ENCODE data around the gene STRN3.

Gene STRN3

DNA sequence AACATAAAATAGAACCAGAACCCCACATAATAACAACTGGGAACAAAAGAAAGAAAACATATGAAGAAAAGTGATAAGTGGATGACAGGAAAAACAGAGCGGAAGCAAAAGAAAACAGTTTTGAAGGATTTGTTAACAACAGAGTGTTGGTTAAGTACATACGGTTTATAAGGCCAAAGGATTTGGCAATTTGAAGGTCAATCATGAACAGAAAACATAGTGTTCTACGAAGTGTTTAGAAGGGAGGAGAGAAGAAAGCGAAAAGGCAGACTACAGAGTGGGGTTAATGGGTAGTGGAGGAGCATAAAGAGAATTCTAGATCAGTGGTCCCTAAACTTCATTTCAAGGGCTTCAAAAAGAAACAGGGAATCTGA, 4.6 kb downstream of the STRN3 start:
- no peak for DNase-seq (ENCODE audit: extremely low spot score)
- ChIA-PET POLR2A (no interaction called here), CTCF (interaction anchor here (1.4 to 1.7 kb wide), 2 partner anchors 10 to 17 kb away, joined by 4 to 5 read pairs; no protein-coding TSS in a partner anchor)
- no peak for TF ChIP-seq CTCF (IDR thresholded peaks at IDR 0.05; ENCODE audit: control extremely low read depth, extremely low read depth, low read depth, missing control alignments)

- CTCF ChIA-PET = interaction anchor here (1.2 to 1.7 kb wide), 2 partner anchors 7 to 10 kb away, joined by 3 to 5 read pairs; no protein-coding TSS in a partner anchor
- no peak for DNase-seq (ENCODE audit: extremely low spot score)
- TF ChIP-seq CTCF (IDR thresholded peaks at IDR 0.05; ENCODE audit: control extremely low read depth, extremely low read depth, low read depth, missing control alignments) = no peak
- POLR2A ChIA-PET = no interaction called here
These were observed 5.2 kb downstream of the STRN3 start for GRCh38 chr14:31020834-31021575.

DNA sequence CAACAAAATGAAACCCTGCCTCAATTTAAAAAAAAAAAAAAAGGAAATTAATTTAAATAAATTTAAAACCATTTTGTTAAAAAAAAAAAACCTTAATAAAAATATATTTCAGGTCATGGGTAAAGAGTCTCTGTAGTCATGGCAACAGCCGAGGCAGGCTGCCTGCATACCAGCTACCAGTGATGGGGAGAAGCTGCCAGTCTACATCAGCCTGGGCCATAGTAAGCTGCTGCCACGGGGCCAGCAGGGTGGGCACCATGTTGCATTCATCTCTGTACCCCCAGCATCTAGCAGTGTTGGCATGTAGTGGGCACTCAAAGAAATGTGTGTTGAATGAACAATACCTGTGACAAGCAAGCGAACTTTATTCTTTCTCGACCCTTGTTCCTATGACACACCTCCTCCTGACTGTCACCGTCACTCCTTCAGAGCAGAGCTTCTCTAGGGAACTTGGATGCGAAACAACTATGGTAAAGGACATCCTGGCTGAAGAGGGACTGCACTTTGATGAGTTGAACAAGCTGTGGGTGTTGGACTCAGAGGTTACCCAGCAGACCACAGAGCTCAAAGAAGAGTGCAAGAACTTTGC, 8.0 kb downstream of the STRN3 start:
- CTCF ChIA-PET = no interaction called here
- POLR2A ChIA-PET = interaction anchor here (0.9 kb wide), 1 partner anchor 8 kb away, joined by 3 read pairs; the partner anchor contains the start of gene STRN3
- TF ChIP-seq CTCF (IDR thresholded peaks at IDR 0.05; ENCODE audit: control extremely low read depth, extremely low read depth, low read depth, missing control alignments) = no peak

DNA sequence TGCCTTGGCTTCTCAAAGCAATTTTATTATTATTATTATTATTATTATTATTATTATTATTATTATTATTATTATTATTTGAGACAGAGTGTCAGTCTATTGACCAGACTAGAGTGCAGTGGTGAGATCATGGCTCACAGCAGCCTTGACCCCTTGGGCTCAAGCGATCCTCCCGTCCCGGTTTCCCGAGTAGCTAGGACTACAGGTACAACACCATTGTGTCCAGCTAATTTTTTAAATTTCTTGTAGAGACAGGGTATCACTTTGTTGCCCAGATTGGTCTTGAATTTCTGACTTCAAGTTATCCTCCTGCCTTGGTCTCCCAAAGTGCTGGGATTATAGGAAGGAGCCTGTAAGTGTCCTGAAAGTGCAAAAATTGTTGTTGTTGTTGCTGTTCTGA, 12.3 kb downstream of the STRN3 start:
- POLR2A ChIA-PET = no interaction called here
- no peak for TF ChIP-seq CTCF (IDR thresholded peaks at IDR 0.05; ENCODE audit: control extremely low read depth, extremely low read depth, low read depth, missing control alignments)
- CTCF ChIA-PET = interaction anchor here (1.6 kb wide), 1 partner anchor 18 kb away, joined by 4 read pairs; no protein-coding TSS in a partner anchor
- no peak for DNase-seq (ENCODE audit: extremely low spot score)

More for the DNA sequence above, 8.0 kb downstream of the STRN3 start:
- DNase-seq (ENCODE audit: extremely low spot score) = no peak

- POLR2A ChIA-PET = no interaction called here
- no peak for TF ChIP-seq CTCF (IDR thresholded peaks at IDR 0.05; ENCODE audit: control extremely low read depth, extremely low read depth, low read depth, missing control alignments)
- DNase-seq (ENCODE audit: extremely low spot score) = no peak
- CTCF ChIA-PET = interaction anchor here (1.8 to 2.2 kb wide), 2 partner anchors 10 to 25 kb away, joined by 5 to 7 read pairs; no protein-coding TSS in a partner anchor
These were observed 15.2 kb downstream of the STRN3 start for GRCh38 chr14:31010935-31011334.

- ChIA-PET POLR2A (no interaction called here), CTCF (interaction anchor here (2.2 kb wide), 1 partner anchor 11 kb away, joined by 5 read pairs; no protein-coding TSS in a partner anchor)
- no peak for TF ChIP-seq CTCF (IDR thresholded peaks at IDR 0.05; ENCODE audit: control extremely low read depth, extremely low read depth, low read depth, missing control alignments)
- no peak for DNase-seq (ENCODE audit: extremely low spot score)
These were observed 16.2 kb downstream of the STRN3 start for GRCh38 chr14:31009836-31010574.

All from GM10248 (cell line).